ENCODE data around the gene CRTC1.
A peak's percentile ranks its signal among the peaks of the same experiment; 100 is the strongest.
"Not testable (repeated sequence)": the region's sequence is repeated elsewhere in the genome, so short reads cannot be mapped to it uniquely, and the experiment has no call there.

CRTC1 gene

GRCh38 chr19:18815673-18816072 is 132.2 kb downstream of the CRTC1 start:
- DNase-seq, result no peak

- not testable (repeated sequence) for DNase-seq
Observed at GRCh38 chr19:18816645-18817044, 133.2 kb downstream of the CRTC1 start.

- DNase-seq, result no peak
Observed at GRCh38 chr19:18817574-18817973, 134.1 kb downstream of the CRTC1 start.

- no peak for DNase-seq
Observed at GRCh38 chr19:18828786-18829185, 145.3 kb downstream of the CRTC1 start.

- no peak for DNase-seq
Observed at GRCh38 chr19:18830488-18830887, 147.0 kb downstream of the CRTC1 start.

- DNase-seq, result peak; percentile 71
Observed at GRCh38 chr19:18831524-18832305, 148.2 kb downstream of the CRTC1 start, which contains the start of gene UPF1. Gene UPF1, plus strand, starts transcription at chr19:18831959. Its CDS starts 251 bp downstream, at chr19:18832210.
